ENCODE data around the gene FXR1.
"Not testable (repeated sequence)": the region's sequence is repeated elsewhere in the genome, so short reads cannot be mapped to it uniquely, and the experiment has no call there.

DNA sequence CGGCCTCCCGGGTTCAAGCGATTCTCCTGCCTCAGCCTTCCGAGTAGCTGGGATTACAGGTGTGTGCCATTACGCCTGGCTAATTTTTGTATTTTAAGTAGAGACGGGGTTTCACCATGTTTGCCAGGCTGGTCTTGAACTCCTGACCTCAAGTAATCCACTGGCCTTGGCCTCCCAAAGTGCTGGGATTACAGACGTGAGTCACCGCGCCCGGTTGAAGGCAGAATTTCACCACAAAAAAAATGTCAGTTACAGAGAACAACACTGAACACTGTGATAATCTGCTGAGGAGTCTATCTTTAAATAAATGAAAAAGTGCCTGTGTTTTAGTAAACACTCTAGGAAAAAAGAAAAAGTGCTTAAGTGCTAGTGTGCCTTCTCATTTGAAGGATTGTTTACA is 73.9 kb downstream of the FXR1 start:
- TF ChIP-seq, protein P1, sequence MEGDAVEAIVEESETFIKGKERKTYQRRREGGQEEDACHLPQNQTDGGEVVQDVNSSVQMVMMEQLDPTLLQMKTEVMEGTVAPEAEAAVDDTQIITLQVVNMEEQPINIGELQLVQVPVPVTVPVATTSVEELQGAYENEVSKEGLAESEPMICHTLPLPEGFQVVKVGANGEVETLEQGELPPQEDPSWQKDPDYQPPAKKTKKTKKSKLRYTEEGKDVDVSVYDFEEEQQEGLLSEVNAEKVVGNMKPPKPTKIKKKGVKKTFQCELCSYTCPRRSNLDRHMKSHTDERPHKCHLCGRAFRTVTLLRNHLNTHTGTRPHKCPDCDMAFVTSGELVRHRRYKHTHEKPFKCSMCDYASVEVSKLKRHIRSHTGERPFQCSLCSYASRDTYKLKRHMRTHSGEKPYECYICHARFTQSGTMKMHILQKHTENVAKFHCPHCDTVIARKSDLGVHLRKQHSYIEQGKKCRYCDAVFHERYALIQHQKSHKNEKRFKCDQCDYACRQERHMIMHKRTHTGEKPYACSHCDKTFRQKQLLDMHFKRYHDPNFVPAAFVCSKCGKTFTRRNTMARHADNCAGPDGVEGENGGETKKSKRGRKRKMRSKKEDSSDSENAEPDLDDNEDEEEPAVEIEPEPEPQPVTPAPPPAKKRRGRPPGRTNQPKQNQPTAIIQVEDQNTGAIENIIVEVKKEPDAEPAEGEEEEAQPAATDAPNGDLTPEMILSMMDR (IDR thresholded peaks at IDR 0.05) = not testable (repeated sequence)
- not testable (repeated sequence) for TF ChIP-seq POLR2A, POLR2AphosphoS5, EP300 (IDR thresholded peaks at IDR 0.05)

All from suprapubic skin (tissue), 4 donors.